A549 treated with dexamethasone at 1 μM for 4 hours (cell line): Measurements from ENCODE around the gene COA8. TPM values are rescaled to one million over a fixed set of nuclear protein-coding genes. Genes with fewer than 3 reads are reported as not detected.

ENCODE experiments used
- total RNA-seq: library from RNA; stranded (reverse); fragments of 200-300 nt; extraction: Qiagen RNA extraction; gene quantifications from 5 replicates; pipeline ENCODE4 v1.2.3, GENCODE V29; 2022

Gene COA8, protein sequence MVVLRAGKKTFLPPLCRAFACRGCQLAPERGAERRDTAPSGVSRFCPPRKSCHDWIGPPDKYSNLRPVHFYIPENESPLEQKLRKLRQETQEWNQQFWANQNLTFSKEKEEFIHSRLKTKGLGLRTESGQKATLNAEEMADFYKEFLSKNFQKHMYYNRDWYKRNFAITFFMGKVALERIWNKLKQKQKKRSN
- total RNA-seq = 46.1 to 51.9 TPM (median 48.8 TPM) in 5 replicates

DNA sequence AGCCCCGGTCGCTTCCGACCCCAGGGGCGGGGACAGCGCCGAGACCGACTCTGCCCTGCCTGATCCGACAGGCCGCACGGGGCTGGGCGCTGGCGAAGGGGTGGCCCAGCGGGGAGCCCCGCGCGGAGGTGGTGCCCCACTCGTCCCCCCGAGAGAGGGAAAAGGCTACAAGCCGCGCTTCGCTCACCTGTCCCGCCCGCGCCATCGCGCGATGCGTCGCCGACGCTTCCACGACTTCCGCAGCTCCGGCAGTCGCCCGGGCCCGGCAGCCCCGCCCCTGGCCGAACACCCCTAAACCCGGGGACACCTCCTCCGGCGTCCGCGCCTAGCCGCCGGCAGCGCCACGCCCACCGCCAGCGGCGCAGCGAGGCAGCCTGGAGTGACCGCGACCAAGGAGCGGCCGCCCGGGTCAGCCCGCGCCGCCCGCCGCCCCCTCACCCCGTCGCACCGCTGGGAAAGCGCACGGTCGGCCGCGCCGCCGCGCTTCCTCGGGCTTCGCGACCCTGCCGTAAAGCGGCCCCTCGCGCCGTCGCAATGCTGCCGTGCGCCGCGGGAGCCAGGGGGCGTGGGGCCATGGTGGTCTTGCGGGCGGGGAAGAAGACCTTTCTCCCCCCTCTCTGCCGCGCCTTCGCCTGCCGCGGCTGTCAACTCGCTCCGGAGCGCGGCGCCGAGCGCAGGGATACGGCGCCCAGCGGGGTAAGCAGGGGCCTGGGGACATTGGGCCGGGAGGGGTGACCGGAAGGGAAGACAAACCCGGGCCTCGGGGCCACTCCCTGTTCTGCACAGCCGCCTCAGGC is at the start of gene COA8, which contains the start of gene BAG5:
Gene COA8 (plus strand): TSS at position 532 of the 797 bp plus-strand sequence. CDS start 42 bp downstream, at position 574.
Gene BAG5 (minus strand): TSS at position 229 of the 797 bp plus-strand sequence. CDS start 1,493 bp downstream, outside the sequence.

GRCh38 chr14:103522649-103523574 is 39.8 kb upstream of the COA8 start, which contains the start of gene CKB:
Gene CKB (minus strand): TSS chr14:103522830. CDS start chr14:103522493, 337 bp downstream.

GRCh38 chr14:103528587-103529382 is 34.0 kb upstream of the COA8 start, which contains the start of gene TRMT61A:
Gene TRMT61A (plus strand): TSS chr14:103529196. CDS start chr14:103529979, 783 bp downstream.

GRCh38 chr14:103628684-103629502 is 66.1 kb downstream of the COA8 start, which contains the start of gene KLC1:
Gene KLC1 (plus strand): TSS chr14:103629211. CDS start chr14:103654565, 25,354 bp downstream.

Other genes starting within 250 kb of the COA8 start
- gene EIF5, start 228.7 kb upstream of the COA8 start, total RNA-seq = 188 to 274 TPM (median 238 TPM) in 5 replicates
- gene MARK3, start 177.5 kb upstream of the COA8 start, total RNA-seq = 52.6 to 58.0 TPM (median 55.5 TPM) in 5 replicates
- gene CKB, start 40.1 kb upstream of the COA8 start, total RNA-seq = 157 to 230 TPM (median 213 TPM) in 5 replicates
- 18.3 to 27.2 TPM (median 24.7 TPM) in 5 replicates for gene TRMT61A, start 33.8 kb upstream of the COA8 start, total RNA-seq
- 24.5 to 31.4 TPM (median 26.1 TPM) in 5 replicates for gene BAG5, start 303 bp upstream of the COA8 start, total RNA-seq
- 79.5 to 116 TPM (median 93.7 TPM) in 5 replicates for gene KLC1, start 66.3 kb downstream of the COA8 start, total RNA-seq
- gene XRCC3, start 152.5 kb downstream of the COA8 start, total RNA-seq = 27.4 to 30.3 TPM (median 28.4 TPM) in 5 replicates
- gene ZFYVE21, start 152.8 kb downstream of the COA8 start, total RNA-seq = 35.4 to 46.9 TPM (median 42.6 TPM) in 5 replicates